HepG2 (cell line): ENCODE results near the gene ZNF77. TPM values are rescaled to one million over a fixed set of nuclear protein-coding genes. Genes with fewer than 3 reads are reported as not detected.

Experiments
- ATAC-seq: fragments of 200-7000 bp; cut with Tn5 transposase; 3 replicates; pipeline ENCODE4 v1.9.1; 2020; ENCODE audit warnings: mild to moderate bottlenecking, moderate library complexity
- BruUV-seq: library from RNA; stranded (reverse); fragments of 400-500 nt; replicated peaks from 2 replicates; lab custom pipeline; 2021; lab: Mats Ljungman, UMichigan
- CTCF ChIA-PET: fragments of 300-600 bp; formaldehyde crosslinking; extraction: SDS; loops from one replicate; lab custom pipeline; 2021; ENCODE audit warnings: low total read pairs, inconsistent platforms, low intra/inter-chr PET ratio; lab: Yijun Ruan, JAX
- POLR2A ChIA-PET: fragments of 350-600 bp; sonication (Branson Sonifier 250); formaldehyde crosslinking; loops from one replicate; lab custom pipeline; 2020; ENCODE audit warnings: antibody characterized with exemption, inconsistent platforms; lab: Yijun Ruan, JAX
- DNase-seq: peaks from one replicate; pipeline ENCODE4 v3.0.0-alpha.2; 2015; ENCODE audit warnings: low spot score
- FAIRE-seq: peaks from 3 replicates; lab custom pipeline; 2011; peaks lifted over from hg19 to GRCh38; lab: Jason Lieb, UNC
- H2AFZ ChIP-seq: one replicate; pipeline ENCODE4 v1.6.1; 2011; ENCODE audit warnings: low read length, inconsistent platforms
- H3K27ac ChIP-seq: fragments of 300-600 bp; 3 replicates; pipeline ENCODE4 v1.8.0; 2011; ENCODE audit warnings: mixed run types, mild to moderate bottlenecking, mixed read lengths, low read length, inconsistent platforms; ENCODE audit not compliant: insufficient read depth; ENCODE audit errors: extremely low read length
- H3K27me3 ChIP-seq, 2 experiments: fragments of 200-600 bp in 1 of 2; 2 replicates in 1 of 2; 3 replicates in 1 of 2; pipeline versions ENCODE4 v1.6.0 to v1.8.0; 2011; ENCODE audit warnings: low read length in 2 of 2, mild to moderate bottlenecking in 2 of 2, moderate library complexity in 2 of 2, inconsistent platforms in 1 of 2; ENCODE audit not compliant: insufficient read depth in 2 of 2, control insufficient read depth in 1 of 2
- H3K36me3 ChIP-seq, 2 experiments: fragments of 200-600 bp in 1 of 2; replicated peaks in 1 of 2; 2 replicates in 1 of 2; 3 replicates in 1 of 2; pipeline versions ENCODE4 v1.5.1 to v1.8.0; 2011; ENCODE audit warnings: low read length in 2 of 2, inconsistent platforms in 1 of 2; ENCODE audit not compliant: insufficient read depth in 2 of 2, control insufficient read depth in 1 of 2
- H3K4me1 ChIP-seq: 2 replicates; pipeline ENCODE4 v1.5.1; 2012; ENCODE audit warnings: low read length, inconsistent platforms; ENCODE audit not compliant: insufficient read depth
- H3K4me2 ChIP-seq: 2 replicates; pipeline ENCODE4 v1.6.0; 2011; ENCODE audit warnings: low read depth, low read length, inconsistent platforms
- H3K4me3 ChIP-seq, 3 experiments: fragments of 200-600 bp in 1 of 3; sonication (generic), shearing (Covaris generic) in 1 of 3; replicated peaks in 1 of 3; 2 replicates each; pipeline ENCODE4 v1.5.1; 2011 to 2016; ENCODE audit warnings: low read length in 3 of 3, inconsistent platforms in 2 of 3, low read depth in 2 of 3, mild to moderate bottlenecking in 2 of 3, control low read depth in 1 of 3, mixed read lengths in 1 of 3; ENCODE audit not compliant: insufficient read depth in 1 of 3
- H3K79me2 ChIP-seq: one replicate; pipeline ENCODE4 v1.6.1; 2011; ENCODE audit warnings: low read length, inconsistent platforms; ENCODE audit not compliant: insufficient read depth
- H3K9ac ChIP-seq: 2 replicates; pipeline ENCODE4 v1.6.0; 2011; ENCODE audit warnings: mild to moderate bottlenecking, low read depth, low read length, inconsistent platforms; ENCODE audit not compliant: insufficient read depth
- H3K9me3 ChIP-seq: 2 replicates; pipeline ENCODE4 v1.5.1; 2012; ENCODE audit warnings: mild to moderate bottlenecking, low read length
- H4K20me1 ChIP-seq: 2 replicates; pipeline ENCODE4 v1.6.0; 2011; ENCODE audit warnings: inconsistent platforms, mild to moderate bottlenecking, low read length, moderate library complexity; ENCODE audit not compliant: insufficient read depth
- ATF4 ChIP-seq, 2 experiments: fragments of 450-650 bp in 1 of 2; sonication (generic) in 1 of 2; formaldehyde crosslinking; IDR thresholded peaks; 2 replicates each; pipeline versions ENCODE4 v1.5.0 to v1.8.0; 2020 to 2022; ENCODE audit warnings: mild to moderate bottlenecking in 1 of 2, missing genetic modification reagents in 1 of 2
- FOXA1 ChIP-seq, 2 experiments: fragments of 450-650 bp in 1 of 2; sonication (generic) in 1 of 2; formaldehyde crosslinking in 1 of 2; IDR thresholded peaks; 2 replicates each; pipeline versions ENCODE4 v1.4.0 to v1.6.1; 2016 to 2020; ENCODE audit warnings: missing genetic modification reagents in 1 of 2
- GATAD2A ChIP-seq: IDR thresholded peaks from 2 replicates; pipeline ENCODE4 v1.6.1; 2016
- HOXA5 ChIP-seq: sonication (generic); formaldehyde crosslinking; IDR thresholded peaks from 2 replicates; pipeline ENCODE4 v1.4.0; 2020; ENCODE audit warnings: missing genetic modification reagents
- JUN ChIP-seq: sonication (generic); formaldehyde crosslinking; IDR thresholded peaks from 2 replicates; pipeline ENCODE4 v1.4.0; 2020; ENCODE audit warnings: mild to moderate bottlenecking, missing genetic modification reagents
- MIXL1 ChIP-seq: IDR thresholded peaks from 2 replicates; pipeline ENCODE4 v1.6.1; 2016
- NR2F6 ChIP-seq, 2 experiments: IDR thresholded peaks; 2 replicates each; pipeline ENCODE4 v1.6.1; 2016; ENCODE audit warnings: antibody characterized with exemption in 1 of 2, mild to moderate bottlenecking in 1 of 2
- PRDM4 ChIP-seq: sonication (generic); formaldehyde crosslinking; IDR thresholded peaks from 2 replicates; pipeline ENCODE4 v1.9.0; 2021; ENCODE audit warnings: missing genetic modification reagents, borderline replicate concordance
- RAD21 ChIP-seq: fragments of 450-650 bp; formaldehyde crosslinking; IDR thresholded peaks from 2 replicates; pipeline ENCODE4 v1.5.0; 2020; ENCODE audit warnings: mild to moderate bottlenecking
- SIX4 ChIP-seq: sonication (generic); formaldehyde crosslinking; IDR thresholded peaks from 2 replicates; pipeline ENCODE4 v1.4.0; 2020; ENCODE audit warnings: missing genetic modification reagents
- SUZ12 ChIP-seq: fragments of 150-350 bp; IDR thresholded peaks from 2 replicates; pipeline ENCODE4 v1.6.1; 2014; ENCODE audit warnings: low read depth, low read length
- TCF7L2 ChIP-seq: IDR thresholded peaks from 2 replicates; pipeline ENCODE4 v1.6.1; 2011; ENCODE audit warnings: mild to moderate bottlenecking, low read depth, low read length, moderate library complexity
- YEATS4 ChIP-seq: sonication (generic); formaldehyde crosslinking; IDR thresholded peaks from 2 replicates; pipeline ENCODE4 v1.4.0; 2020; ENCODE audit warnings: missing genetic modification reagents, borderline replicate concordance
- ZBTB14 ChIP-seq: sonication (generic); formaldehyde crosslinking; IDR thresholded peaks from 2 replicates; pipeline ENCODE4 v1.4.0; 2020; ENCODE audit warnings: missing genetic modification reagents
- ZKSCAN5 ChIP-seq: sonication (generic); formaldehyde crosslinking; IDR thresholded peaks from 2 replicates; pipeline ENCODE4 v1.5.1; 2020; ENCODE audit warnings: mild to moderate bottlenecking, missing genetic modification reagents
- ZNF557 ChIP-seq: sonication (generic); formaldehyde crosslinking; IDR thresholded peaks from 2 replicates; pipeline ENCODE4 v1.4.0; 2020; ENCODE audit warnings: missing genetic modification reagents
- ZNF703 ChIP-seq: sonication (generic); formaldehyde crosslinking; IDR thresholded peaks from 2 replicates; pipeline ENCODE4 v1.5.1; 2020; ENCODE audit warnings: missing genetic modification reagents, mild to moderate bottlenecking, moderate library complexity, borderline replicate concordance
- ZNF766 ChIP-seq: sonication (generic); formaldehyde crosslinking; IDR thresholded peaks from 2 replicates; pipeline ENCODE4 v1.5.0; 2020; ENCODE audit warnings: missing genetic modification reagents, borderline replicate concordance
- WGBS: methylation state at CpG from one replicate; pipeline ENCODE4 v1.1.6; 2017; ENCODE audit warnings: low lambda C conversion rate; 5-methylcytosine and 5-hydroxymethylcytosine counted together
- in situ Hi-C: cut with HindIII; loops from 2 replicates; pipeline ENCODE4 v1.10.0; 2017; ENCODE audit warnings: low pct_unique_long_range_greater_than_20kb; ENCODE audit not compliant: extremely low pct_ligation_motif_present
- intact Hi-C: fragments of 100-400 bp; cut with micrococcal nuclease; formaldehyde crosslinking; loops from one replicate; pipeline ENCODE4 v1.10.0; 2022; ENCODE audit not compliant: unreplicated experiment
- polyA plus RNA-seq, 8 experiments: library from polyadenylated mRNA; depleted of rRNA in 3 of 8; stranded (reverse) in 7 of 8; unstranded in 1 of 8; fragments of >200 nt; fragmentation: Illumina TruSeq in 4 of 8; extraction: Trizol in 4 of 8; gene quantifications; 2 replicates each; pipeline versions ENCODE4 v1.2.1 to v1.2.3, GENCODE V29; 2011 to 2016; ENCODE audit warnings: low read depth in 4 of 8, missing spikeins in 1 of 8, mixed read lengths in 1 of 8; ENCODE audit not compliant: insufficient read depth in 1 of 8
- total RNA-seq, 5 experiments: library from RNA; depleted of rRNA; stranded (reverse); fragments of >200 nt; fragmentation: Illumina TruSeq; extraction: Trizol; gene quantifications; 2 replicates each; pipeline ENCODE4 v1.2.3, GENCODE V29; 2016; ENCODE audit warnings: low read depth in 1 of 5
- TF ChIP-seq, protein P1 (sequence below): sonication (generic); formaldehyde crosslinking; IDR thresholded peaks from 2 replicates; pipeline ENCODE4 v1.5.0; 2020; ENCODE audit warnings: missing genetic modification reagents
- TF ChIP-seq, protein P2 (sequence below): IDR thresholded peaks from 2 replicates; pipeline ENCODE4 v1.6.1; 2012; ENCODE audit warnings: inconsistent platforms

The ZNF77 gene
- total and polyA plus RNA-seq, 2 of the 13 experiments (the other 11 are each of a cell fraction or from before 2014, with no cell fraction given) = 7.1 to 11.5 TPM

DNA sequence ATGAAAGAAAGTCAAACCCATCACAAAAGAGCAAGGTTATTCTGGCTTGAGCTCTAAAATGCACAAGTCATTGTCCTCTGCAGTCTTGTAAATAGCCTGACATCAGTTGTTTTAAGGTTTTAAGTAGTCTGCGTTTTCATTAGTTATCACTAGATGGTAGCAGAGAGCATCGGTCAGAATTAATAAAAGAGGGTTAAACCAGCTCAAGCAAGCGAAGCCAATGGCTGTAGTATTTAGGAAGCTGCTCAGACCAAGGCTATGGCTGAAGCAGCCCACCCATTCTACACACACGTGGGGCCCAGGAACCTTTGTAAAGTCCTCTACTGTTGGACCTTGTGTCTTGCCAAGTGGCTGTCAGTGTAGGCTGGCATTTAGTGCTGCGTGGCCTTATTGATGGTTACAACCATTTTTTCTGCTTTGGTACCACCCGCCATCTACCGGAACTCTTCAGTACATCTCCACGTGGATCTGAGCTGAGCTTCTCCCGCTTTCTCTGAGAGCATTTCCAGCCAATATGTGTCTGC is 57.3 kb downstream of the ZNF77 start:
- Histone ChIP-seq H3K4me1 (peaks cover 14% of the 10 kb centered on the region), H3K36me3 (no peaks in the 10 kb centered on the region), H3K9me3 (no peaks in the 10 kb centered on the region), H4K20me1 (no peaks in the 10 kb centered on the region), H3K79me2 (no peaks in the 10 kb centered on the region), H2AFZ (no peak overlapping the region), H3K4me3 (no peak overlapping the region; a peak in 1 of 6 replicates), H3K27ac (no peak overlapping the region), H3K27me3 (no peaks in the 10 kb centered on the region), H3K9ac (no peak overlapping the region), H3K4me2 (peak overlapping the region; percentile 59)
- POLR2A ChIA-PET = interaction anchor here (1.0 to 3.0 kb wide), 7 partner anchors 13 to 66 kb away, joined by 3 to 20 read pairs (median 10); partner anchors contain the start of genes ZNF556 and ZNF57
- in situ Hi-C loops = loop anchor here (10.0 kb wide), 1 partner anchor 233 kb away; no protein-coding TSS in a partner anchor
- DNase-seq = peak; percentile 76
- CTCF ChIA-PET = interaction anchor here (1.3 to 1.6 kb wide), 2 partner anchors 63 to 239 kb away, joined by 4 to 7 read pairs; no protein-coding TSS in a partner anchor
- 17% methylated on average over 9 of the region's 9 CpGs for WGBS
- peak; percentile 69 for ATAC-seq
- FAIRE-seq = peak; percentile 64
- intact Hi-C loops = loop anchor here (1.0 kb wide), 1 partner anchor 56 kb away; no protein-coding TSS in a partner anchor
- no TSS peak for BruUV-seq
- TF ChIP-seq JUN (no peak), MIXL1 (CRISPR knock-in tag) (peak; percentile 54; the same call in 1 of the 2 replicates), TCF7L2 (no peak), GATAD2A (CRISPR knock-in tag) (0 out of 2 replicates have a peak, but pooled peaks have one; percentile 32), SIX4 (CRISPR knock-in tag) (no peak), RAD21 (peak; percentile 52), ZNF557 (CRISPR knock-in tag) (no peak), ZKSCAN5 (CRISPR knock-in tag) (no peak), NR2F6 (IDR thresholded peaks at IDR 0.05) (no peak), NR2F6 (CRISPR knock-in tag; IDR thresholded peaks at IDR 0.05) (no peak), ATF4 (CRISPR knock-in tag; IDR thresholded peaks at IDR 0.05) (no peak), ZNF703 (no peak), HOXA5 (CRISPR knock-in tag) (no peak), YEATS4 (CRISPR knock-in tag) (peak; percentile 21; the same call in 1 of the 2 replicates), SUZ12 (no peak), ZNF766 (no peak), ZBTB14 (0 out of 2 replicates have a peak, but pooled peaks have one; percentile 35), PRDM4 (CRISPR knock-in tag) (no peak), FOXA1 (IDR thresholded peaks at IDR 0.05) (no peak), FOXA1 (CRISPR knock-in tag; IDR thresholded peaks at IDR 0.05) (0 out of 2 replicates have a peak, but pooled peaks have one; percentile 28)
- TF ChIP-seq, protein P1, sequence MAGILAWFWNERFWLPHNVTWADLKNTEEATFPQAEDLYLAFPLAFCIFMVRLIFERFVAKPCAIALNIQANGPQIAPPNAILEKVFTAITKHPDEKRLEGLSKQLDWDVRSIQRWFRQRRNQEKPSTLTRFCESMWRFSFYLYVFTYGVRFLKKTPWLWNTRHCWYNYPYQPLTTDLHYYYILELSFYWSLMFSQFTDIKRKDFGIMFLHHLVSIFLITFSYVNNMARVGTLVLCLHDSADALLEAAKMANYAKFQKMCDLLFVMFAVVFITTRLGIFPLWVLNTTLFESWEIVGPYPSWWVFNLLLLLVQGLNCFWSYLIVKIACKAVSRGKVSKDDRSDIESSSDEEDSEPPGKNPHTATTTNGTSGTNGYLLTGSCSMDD (CRISPR knock-in tag) = no peak
- TF ChIP-seq, protein P2, sequence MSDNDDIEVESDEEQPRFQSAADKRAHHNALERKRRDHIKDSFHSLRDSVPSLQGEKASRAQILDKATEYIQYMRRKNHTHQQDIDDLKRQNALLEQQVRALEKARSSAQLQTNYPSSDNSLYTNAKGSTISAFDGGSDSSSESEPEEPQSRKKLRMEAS = peak; percentile 60
